ENCODE measurements around the gene JMJD4.
"Not testable (repeated sequence)": the region's sequence is repeated elsewhere in the genome, so short reads cannot be mapped to it uniquely, and the experiment has no call there.

The JMJD4 gene

GRCh38 chr1:227733309-227733705 lies 1.8 kb downstream of the JMJD4 start:
- DNase-seq (ENCODE audit: low read depth in 2 of 2), result no peak

- DNase-seq (ENCODE audit: low read depth in 2 of 2), result no peak
These were observed 2.4 kb downstream of the JMJD4 start for GRCh38 chr1:227732586-227733308.

DNA sequence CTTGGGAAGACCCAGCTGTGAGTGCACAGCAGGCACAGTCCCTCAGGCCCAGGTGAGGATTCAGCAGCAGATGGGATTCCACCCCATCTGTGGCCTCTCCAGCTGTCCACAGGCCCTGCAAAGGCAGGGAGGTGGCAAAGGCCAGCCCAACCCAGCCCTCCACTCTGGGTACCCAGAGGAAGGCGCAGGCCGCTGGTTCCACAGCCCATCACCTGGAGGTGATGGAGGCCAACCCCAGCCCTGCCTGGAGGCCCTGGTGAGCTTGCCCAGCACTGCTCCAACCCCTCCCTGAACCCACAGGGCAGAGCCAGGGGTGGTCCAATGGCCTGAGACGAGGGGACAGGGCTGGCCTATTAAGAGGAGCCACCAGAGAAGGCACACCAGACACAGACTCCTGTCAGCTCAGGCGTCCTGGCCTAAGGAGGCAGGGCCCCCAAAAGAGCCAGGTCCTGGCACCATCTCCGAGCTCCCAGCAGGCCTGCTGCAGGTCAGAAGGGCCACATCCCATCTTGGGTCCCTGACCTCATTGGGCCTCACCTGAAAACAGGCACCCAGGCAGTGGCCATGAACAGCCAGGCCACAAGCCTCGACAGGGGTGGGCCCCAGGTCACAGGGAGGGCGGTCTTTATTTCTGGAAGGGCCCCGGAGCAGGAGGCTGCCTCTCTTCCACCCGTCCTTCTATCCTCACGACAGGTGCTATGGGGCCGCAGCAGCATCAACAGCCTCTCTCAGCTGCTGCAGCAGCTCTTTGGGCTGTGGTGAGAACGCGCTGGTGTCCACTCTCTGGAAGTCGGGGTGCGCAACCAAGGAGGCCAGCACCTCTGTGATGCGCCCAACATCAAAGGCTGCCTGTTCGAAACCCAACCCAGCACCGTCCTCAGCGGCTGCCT lies 3.2 kb downstream of the JMJD4 start:
- no peak for DNase-seq (ENCODE audit: low read depth in 2 of 2)

GRCh38 chr1:227731241-227731677 lies 3.8 kb downstream of the JMJD4 start:
- DNase-seq (ENCODE audit: low read depth in 2 of 2), result no peak

DNA sequence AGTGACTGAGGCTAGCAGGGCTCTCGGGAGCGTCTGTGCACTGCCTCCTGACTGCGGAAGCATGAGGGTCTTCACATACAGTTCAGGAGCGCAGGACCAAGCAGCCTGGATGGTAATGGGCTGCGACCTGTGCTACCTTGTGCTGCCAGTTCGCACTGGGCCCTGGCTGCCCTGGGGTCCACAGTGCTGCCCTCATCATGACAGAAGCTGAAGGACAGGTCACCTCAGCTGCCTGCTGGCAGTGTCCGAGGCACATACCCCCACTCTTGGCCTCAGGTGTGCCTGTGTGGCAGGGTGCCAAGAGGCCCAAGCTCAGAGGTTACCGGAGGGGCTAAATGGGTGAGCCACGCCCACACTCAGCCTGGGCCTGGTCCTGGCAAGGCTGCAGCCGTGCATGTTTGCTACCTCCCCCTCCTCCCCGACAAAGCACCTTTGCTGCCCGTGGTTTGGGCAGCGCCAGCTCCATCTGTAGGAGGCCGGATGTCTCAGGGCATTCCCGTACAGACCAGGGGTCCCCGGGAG lies 4.4 kb downstream of the JMJD4 start:
- DNase-seq (ENCODE audit: low read depth in 2 of 2), result no peak

- DNase-seq (ENCODE audit: low read depth in 2 of 2), result no peak
These were observed 5.0 kb downstream of the JMJD4 start for GRCh38 chr1:227729881-227730629.

GRCh38 chr1:227729144-227729880 lies 5.8 kb downstream of the JMJD4 start:
- DNase-seq (ENCODE audit: low read depth in 2 of 2), result no peak

DNA sequence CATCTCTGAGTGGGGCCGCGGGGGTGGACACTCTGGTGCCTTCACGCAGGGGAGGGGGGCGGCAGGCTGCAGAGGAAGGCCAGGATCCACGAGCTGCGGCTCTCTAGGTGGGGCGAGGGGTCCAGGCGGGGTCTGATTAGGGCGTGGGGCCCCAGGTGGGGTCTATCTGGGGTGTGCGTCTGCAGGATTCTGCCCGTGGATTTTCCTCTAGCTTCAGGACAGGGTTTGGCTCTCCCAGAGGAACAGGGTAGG lies 6.3 kb downstream of the JMJD4 start:
- DNase-seq (ENCODE audit: low read depth in 2 of 2), result no peak

GRCh38 chr1:227728059-227728891 lies 6.8 kb downstream of the JMJD4 start:
- DNase-seq (ENCODE audit: low read depth in 2 of 2), result peak; percentile 56 to 64

DNA sequence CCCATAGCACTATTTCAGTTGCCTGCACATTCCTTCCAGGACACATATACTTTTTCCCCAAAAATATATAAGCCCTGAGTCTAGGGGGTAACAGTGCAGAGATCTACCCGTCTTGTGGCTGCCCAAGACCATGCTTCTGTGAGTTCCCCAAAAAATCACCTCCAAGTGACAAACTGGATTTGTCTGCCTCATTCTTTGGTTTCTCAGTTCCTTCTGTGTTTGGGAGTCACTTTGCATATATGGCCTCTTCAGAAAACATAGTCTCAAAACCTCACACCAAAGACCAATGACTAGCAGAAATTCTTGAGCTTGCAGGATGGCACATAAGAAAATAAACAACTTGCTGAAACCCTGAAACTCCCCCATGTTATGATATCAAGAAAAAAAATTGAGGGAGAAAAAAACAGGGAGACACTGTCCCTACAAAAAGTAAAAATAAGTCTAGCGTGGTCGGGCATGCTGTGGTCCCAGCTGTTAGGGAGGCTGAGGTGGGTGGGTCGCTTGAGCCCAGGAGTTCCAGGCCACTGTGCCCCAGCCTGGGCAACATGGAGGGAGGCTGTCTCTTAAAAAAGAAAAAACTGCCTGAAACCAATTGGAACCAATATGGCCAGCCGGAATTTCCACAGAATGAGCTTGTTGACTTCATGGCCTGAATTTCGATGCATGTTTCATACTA lies 8.0 kb downstream of the JMJD4 start:
- DNase-seq (ENCODE audit: low read depth in 2 of 2), result no peak

DNA sequence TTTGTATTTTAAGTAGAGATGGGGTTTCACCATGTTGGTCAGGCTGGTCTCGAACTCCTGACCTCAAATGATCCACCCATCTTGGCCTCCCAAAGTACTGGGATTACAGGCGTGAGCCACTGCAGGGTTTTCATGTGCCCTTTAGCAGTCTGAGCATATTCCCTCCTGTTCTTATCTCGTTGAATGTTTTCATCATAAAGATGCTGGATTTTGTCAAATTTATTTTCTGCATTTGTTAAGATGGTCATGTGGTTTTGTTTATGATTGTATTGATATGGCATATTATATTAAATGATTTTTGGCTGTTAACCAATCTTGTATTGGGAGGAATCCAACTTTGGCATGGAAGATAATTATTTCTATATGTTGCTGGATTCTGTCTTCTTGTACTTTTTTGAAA lies 8.8 kb downstream of the JMJD4 start:
- DNase-seq (ENCODE audit: low read depth in 2 of 2), result no peak

DNA sequence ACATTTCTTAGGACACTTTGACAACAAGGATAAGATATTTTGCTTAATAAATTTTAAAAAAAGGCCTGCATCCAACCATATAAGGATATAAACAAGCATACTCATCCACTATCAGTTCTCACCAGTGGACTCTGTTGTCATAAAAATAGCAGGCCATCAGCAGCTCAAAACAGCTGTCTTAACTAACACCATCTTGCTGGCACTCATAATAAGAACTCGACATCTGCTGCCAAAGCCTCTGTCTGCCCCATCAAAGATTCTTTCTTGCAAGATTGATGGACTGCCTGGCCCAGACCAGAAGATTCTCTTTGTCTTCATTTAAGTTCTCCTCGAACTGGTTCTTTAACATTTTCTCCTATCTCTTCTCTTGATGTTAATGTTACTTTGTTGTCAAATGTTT lies 10.1 kb downstream of the JMJD4 start:
- DNase-seq (ENCODE audit: low read depth in 2 of 2), result no peak

DNA sequence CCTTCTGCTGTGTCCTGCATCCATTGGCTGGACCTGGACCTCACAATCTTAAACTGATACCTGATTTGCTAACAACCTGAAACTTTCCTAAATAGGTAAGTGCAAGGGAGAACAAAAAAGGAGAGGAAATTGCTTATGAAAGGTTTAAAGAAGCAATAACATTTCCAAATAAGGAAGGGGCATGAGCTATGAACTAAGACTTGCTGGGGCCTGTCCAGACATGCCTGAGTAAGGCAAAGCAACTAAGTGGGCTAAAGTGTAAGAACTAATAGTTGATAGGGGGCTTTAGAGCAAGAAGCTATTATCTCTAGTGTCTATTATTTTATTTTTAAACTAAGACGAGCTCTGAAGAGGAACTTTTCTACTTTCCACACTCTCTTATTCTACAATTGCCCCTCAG lies 11.6 kb downstream of the JMJD4 start:
- no peak for DNase-seq (ENCODE audit: low read depth in 2 of 2)

DNA sequence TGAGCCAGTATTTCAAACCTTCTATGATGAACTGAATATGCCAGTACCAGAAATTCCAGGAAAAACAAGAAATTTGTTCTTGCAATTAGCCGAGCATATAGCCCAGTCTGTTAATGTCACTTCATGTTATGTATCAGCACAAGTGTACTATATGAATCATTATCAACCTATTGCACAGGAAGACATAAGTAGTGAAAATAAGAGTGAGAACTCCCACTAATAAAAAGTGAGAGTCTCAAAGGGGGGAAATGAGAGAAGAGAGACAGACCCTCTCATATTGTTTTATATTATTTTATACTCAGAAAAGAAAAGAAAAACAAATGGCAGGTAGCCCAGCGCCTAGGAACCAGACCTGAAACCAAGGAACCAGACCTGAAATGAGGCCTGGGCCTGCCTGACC lies 16.2 kb downstream of the JMJD4 start:
- DNase-seq (ENCODE audit: low read depth in 2 of 2), result no peak

DNA sequence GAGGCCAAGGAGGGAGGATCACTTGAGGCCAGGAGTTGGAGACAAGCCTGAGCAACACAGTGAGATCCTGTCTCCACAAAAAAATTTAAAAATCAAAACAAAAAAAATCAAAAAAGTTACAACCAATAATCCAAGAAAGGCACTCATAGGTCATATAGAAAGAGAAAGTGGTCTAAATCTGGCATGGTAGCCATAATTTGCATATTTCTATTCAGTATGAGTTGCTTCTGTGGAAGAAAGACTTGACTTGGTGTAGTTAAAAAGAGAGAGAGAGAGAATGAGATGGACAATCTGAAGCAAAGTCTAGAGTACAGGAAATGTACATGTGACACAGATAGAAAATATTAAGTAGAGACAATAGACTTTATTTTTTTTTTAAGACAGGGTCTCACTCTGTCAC lies 22.5 kb downstream of the JMJD4 start:
- DNase-seq (ENCODE audit: low read depth in 2 of 2), result no peak

GRCh38 chr1:227710474-227710873 lies 24.6 kb downstream of the JMJD4 start:
- not testable (repeated sequence) for DNase-seq (ENCODE audit: low read depth in 2 of 2)

GRCh38 chr1:227709451-227709850 lies 25.7 kb downstream of the JMJD4 start:
- no peak for DNase-seq (ENCODE audit: low read depth in 2 of 2)

GRCh38 chr1:227707846-227708245 lies 27.3 kb downstream of the JMJD4 start:
- DNase-seq (ENCODE audit: low read depth in 2 of 2), result no peak

DNA sequence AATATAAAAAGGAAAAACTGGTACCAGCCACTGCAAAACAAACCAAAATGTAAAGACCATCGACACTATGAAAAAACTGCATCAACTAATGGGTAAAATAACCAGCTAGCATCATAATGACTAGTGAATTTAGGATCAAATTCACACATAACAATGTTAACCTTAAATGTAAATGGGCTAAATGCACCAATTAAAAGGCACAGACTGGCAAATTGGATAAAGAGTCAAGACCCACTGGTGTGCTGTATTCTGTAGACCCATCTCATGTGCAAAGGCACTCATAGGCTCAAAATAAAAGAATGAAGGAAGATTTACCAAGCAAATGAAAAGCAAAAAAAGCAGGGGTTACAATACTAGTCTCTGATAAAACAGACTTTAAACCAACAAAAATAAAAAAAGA lies 33.5 kb downstream of the JMJD4 start:
- not testable (repeated sequence) for DNase-seq (ENCODE audit: low read depth in 2 of 2)

DNA sequence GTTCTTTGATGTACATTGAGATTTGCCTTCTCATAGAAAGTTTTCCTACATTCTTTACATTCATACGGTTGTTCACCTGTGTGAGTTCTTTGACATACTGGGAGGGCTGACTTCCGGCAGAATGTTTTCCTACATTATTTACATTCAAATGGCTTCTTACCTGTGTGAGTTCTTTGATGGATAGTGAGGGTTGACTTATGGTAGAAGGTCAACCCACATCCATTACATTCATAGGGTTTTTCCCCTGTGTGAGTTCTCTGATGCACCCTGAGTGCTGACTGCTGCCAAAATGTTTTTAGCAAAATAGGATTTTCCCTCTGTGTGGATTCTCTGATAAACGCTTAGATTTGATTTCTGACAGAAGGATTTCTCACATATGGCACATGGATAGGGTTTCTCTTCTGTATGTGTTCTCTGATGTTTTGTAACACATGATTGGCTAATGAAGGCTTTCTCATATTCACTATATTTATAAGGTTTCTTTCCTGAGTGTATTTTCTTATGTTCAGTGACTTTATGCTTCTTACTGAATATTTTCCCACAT lies 37.7 kb downstream of the JMJD4 start:
- DNase-seq (ENCODE audit: low read depth in 2 of 2), result no peak
